ENCODE results near the gene SAC3D1. TPM values are rescaled to one million over a fixed set of nuclear protein-coding genes. Genes with fewer than 3 reads are reported as not detected.
A peak's percentile ranks its signal among the peaks of the same experiment; 100 is the strongest.

SAC3D1 gene
- total RNA-seq, 1 donor: 10.4 TPM

DNA sequence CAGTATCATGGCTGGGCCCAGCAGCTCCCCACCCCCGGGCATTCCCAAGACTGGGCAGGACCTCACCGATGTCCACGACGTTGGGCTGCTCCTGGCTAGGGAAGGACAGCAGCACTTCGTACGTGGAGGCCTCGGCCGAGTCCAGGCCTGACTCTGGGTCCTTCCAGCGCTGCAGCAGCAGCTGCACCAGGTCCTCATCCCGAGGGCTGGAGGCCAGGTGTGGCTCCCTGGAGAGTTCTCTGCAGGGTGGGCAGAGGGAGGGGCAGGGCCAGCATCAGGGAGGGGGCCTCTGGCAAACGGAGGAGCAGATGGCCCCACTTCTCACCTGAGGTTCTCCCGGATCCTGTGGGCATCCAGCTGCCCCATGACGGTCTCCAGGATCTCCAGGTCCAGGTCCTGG lies 17.0 kb downstream of the SAC3D1 start:
- no peak overlapping the region for H3K4me3 ChIP-seq (ENCODE audit: low read depth, low read length)
- DNase-seq (ENCODE audit: low read depth): no peak
- TF ChIP-seq CTCF (IDR thresholded peaks at IDR 0.05; ENCODE audit: insufficient read depth, low read depth, low read length): no peak

DNA sequence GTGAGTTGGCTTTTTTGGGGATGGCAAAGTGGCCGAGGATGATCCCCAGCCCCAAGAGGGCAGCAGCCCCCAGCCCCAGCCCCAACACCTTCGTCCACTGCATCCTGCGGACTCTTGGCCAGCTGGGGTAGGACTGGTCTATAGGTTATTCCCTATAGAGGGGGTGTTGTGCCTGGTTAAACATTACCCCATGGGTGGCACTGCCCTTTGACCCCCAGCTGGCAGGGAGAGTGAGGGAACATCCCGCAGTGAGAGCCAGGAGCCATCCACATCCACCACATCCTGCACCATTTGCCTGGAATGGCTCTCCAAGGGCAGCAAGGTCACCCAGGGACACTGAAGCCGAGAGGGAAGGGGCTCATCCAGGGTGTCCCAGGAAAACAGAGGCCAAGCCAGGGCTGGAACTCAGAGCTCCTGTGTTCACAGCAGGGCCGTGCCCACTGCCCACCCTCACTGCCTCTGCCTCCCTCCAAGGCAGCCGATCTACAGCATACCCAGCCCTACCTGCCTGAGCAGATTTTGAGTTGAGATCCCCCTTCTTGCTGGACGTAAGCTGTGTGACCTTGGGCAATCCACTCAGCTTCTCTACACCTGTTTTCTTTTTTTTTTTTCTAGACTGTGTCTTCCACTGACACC lies 17.5 kb downstream of the SAC3D1 start, which contains the start of gene NAALADL1:
Gene NAALADL1, minus strand, starts transcription at position 135 of the 636 bp plus-strand sequence. Its CDS starts 32 bp downstream, at position 103.
- TF ChIP-seq CTCF (IDR thresholded peaks at IDR 0.05; ENCODE audit: insufficient read depth, low read depth, low read length): no peak
- H3K4me3 ChIP-seq (ENCODE audit: low read depth, low read length): no peak within 1 kb of the TSS
- DNase-seq (ENCODE audit: low read depth): no peak

DNA sequence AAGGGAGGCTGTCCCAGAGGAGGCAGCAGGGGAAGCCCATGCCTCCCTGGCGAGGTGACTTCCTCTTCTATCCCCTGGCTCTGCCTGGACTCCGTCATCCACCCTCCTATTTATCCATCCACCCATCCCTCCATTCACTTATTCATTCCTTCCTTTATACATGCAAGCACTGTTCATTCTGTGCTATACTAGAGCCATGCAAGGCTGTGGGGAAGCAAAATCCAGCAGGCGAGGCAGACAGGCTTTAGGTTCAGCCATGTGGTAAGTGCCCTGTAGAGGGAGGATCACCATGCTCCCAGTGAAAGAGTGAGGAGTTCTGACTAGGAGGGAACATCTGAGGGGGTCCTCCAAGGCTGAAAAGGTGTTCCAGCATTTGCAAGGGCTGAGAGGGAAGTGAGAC lies 18.5 kb downstream of the SAC3D1 start:
- DNase-seq (ENCODE audit: low read depth): no peak
- TF ChIP-seq CTCF (IDR thresholded peaks at IDR 0.05; ENCODE audit: insufficient read depth, low read depth, low read length): no peak
- H3K4me3 ChIP-seq (ENCODE audit: low read depth, low read length): no peak overlapping the region

DNA sequence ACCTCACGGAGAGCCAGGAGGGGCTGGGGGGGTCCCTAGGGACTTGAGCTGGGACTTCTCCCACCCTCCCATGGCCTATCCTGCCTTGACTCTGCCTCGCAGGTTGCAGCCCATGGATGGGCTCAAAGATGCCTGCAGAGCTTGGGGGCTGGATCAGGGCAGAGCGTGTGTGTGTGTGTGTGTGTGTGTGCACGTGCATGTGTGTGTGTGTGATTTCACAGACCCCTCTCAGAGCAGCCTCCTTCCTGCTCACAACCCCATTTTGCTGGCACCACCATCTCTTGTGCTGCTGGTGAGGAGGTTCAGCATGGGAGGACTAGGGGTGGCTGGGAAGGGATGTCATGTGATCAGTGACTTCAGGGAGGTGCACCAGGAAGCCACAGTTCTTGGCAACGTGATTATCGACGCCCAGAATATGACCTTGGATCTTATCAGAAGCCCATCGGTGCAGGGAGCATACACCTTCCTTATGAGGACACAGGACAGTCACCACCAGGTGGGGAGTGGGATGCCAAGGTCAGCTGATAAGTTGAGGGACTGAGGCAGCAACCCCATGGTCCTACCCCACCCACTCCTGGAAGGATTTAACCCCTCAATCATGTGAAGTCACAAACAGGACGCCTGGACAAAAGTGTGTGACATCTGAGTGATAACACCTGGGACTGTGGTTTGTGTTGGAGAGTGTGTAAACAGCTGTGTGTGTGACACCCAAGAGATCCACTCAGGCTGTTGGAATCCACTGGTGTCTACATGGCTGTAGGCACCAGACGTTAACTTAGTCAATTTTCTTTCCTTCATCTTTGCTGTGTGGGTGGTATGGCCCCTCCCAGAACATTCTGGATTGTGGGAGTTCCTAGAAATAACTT lies 19.2 kb downstream of the SAC3D1 start:
- H3K4me3 ChIP-seq (ENCODE audit: low read depth, low read length): no peak overlapping the region
- no peak for DNase-seq (ENCODE audit: low read depth)
- no peak for TF ChIP-seq CTCF (IDR thresholded peaks at IDR 0.05; ENCODE audit: insufficient read depth, low read depth, low read length)

DNA sequence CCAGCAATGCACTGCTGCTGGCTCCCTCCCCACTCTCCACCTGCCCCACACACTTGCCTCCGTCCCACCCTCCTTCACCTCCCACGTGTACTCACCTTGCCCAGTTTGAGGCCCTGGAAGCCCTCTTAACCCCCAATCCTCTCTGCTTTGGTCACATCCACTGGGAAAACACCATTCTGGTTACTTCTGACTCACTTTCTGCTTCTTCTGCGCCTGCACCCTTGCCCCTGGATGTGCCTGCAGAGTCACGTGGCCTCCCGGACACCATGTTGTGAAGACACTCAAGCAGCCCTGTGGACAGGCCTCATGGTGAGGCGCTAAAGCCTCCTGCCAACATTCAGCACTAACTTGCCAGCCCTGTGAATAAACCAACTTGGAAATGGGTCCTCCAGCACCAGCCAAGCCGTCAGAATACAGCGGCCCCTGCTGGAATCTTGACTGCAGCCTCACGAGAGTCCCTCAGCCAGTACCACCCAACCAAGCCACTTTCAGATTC lies 20.0 kb downstream of the SAC3D1 start:
- DNase-seq (ENCODE audit: low read depth): peak; percentile 37
- peak; percentile 36 for TF ChIP-seq CTCF (IDR thresholded peaks at IDR 0.05; ENCODE audit: insufficient read depth, low read depth, low read length)

GRCh38 chr11:65063532-65063931 lies 22.5 kb downstream of the SAC3D1 start:
- DNase-seq (ENCODE audit: low read depth): no peak
- H3K4me3 ChIP-seq (ENCODE audit: low read depth, low read length): no peak overlapping the region
- no peak for TF ChIP-seq CTCF (IDR thresholded peaks at IDR 0.05; ENCODE audit: insufficient read depth, low read depth, low read length)

More for the DNA sequence above, 20.0 kb downstream of the SAC3D1 start:
- H3K4me3 ChIP-seq (ENCODE audit: low read depth, low read length): no peak overlapping the region

All from fibroblast of villous mesenchyme (primary cell).